Measurements from ENCODE around the gene CFAP251. TPM values are rescaled to one million over a fixed set of nuclear protein-coding genes. Genes with fewer than 3 reads are reported as not detected.

CFAP251 gene
- total and polyA plus RNA-seq, 2 donors (not counting 3 experiments of a cell fraction or from before 2014, with no cell fraction given), result 3.3 to 4.0 TPM

DNA sequence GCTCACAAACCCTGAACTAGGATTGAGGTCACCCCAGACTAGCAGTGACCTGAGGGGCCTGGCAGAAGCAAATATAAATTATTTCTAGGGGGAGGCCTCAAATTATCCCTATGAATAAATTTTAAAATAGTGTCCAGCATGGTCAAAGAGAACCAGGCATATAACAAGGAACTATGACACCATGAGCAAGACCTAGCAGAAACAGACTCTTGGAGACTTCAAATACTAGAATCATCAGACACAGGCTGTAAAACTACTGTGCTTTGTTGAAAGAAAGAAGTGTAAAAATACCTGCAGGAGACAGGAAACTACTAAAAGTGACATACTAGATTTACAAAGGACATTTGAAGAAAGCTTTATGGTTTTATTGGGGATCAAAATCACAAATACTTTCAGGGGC, 100.1 kb downstream of the CFAP251 start:
- dilution Hi-C loops (cut with MboI; ENCODE audit: extremely low pct_ligation_motif_present, low sequenced_read_pairs) (no loop called here), intact Hi-C loops (cut with micrococcal nuclease) (no loop called here)
- Histone ChIP-seq H4K20me1 (replicated peaks; ENCODE audit: control insufficient read depth, extremely low read depth, insufficient read depth, low read length) (no peaks in the 10 kb centered on the region), H3K9ac (replicated peaks; ENCODE audit: extremely low read depth, insufficient read depth, low read length) (no peak overlapping the region), H3K4me1 (ENCODE audit: control insufficient read depth, extremely low read depth, insufficient read depth, low read length) (peaks cover 12% of the 10 kb centered on the region), H3K4me2 (ENCODE audit: insufficient read depth, low read length) (no peak overlapping the region), H3K9me3 (replicated peaks; ENCODE audit: control insufficient read depth, insufficient read depth, low read length) (no peaks in the 10 kb centered on the region), H3K79me2 (ENCODE audit: control insufficient read depth, insufficient read depth, low read length) (peaks cover 2% of the 10 kb centered on the region), H3K27ac (ENCODE audit: insufficient read depth, low read depth, low read length) (no peak overlapping the region), H3K36me3 (ENCODE audit: control insufficient read depth in 2 of 2, extremely low read depth in 1 of 2, insufficient read depth in 2 of 2, low read length in 2 of 2) (no peaks in the 10 kb centered on the region), H3K9me1 (replicated peaks; ENCODE audit: control insufficient read depth, extremely low read depth, insufficient read depth, low read length) (no peaks in the 10 kb centered on the region), H3K4me3 (replicated peaks in 1 of 3; ENCODE audit: insufficient read depth in 1 of 3, low read depth in 1 of 3, low read length in 3 of 3) (no peak overlapping the region), H2AFZ (ENCODE audit: low read depth, low read length) (no peak overlapping the region), H3K27me3 (ENCODE audit: control insufficient read depth in 2 of 2, insufficient read depth in 2 of 2, low read length in 2 of 2) (no peaks in the 10 kb centered on the region)
- no peak for TF ChIP-seq POLR2AphosphoS5 (IDR thresholded peaks at IDR 0.05; ENCODE audit: insufficient read depth, low read depth, low read length)
- TF ChIP-seq FOS (IDR thresholded peaks at IDR 0.05; ENCODE audit: borderline replicate concordance, insufficient read depth, low read length), result no peak
- no peak for TF ChIP-seq EZH2 (IDR thresholded peaks at IDR 0.05; ENCODE audit: borderline replicate concordance, low read depth, low read length, severe bottlenecking)
- TF ChIP-seq JUN (IDR thresholded peaks at IDR 0.05; ENCODE audit: borderline replicate concordance, insufficient read depth, insufficient read length, low read depth), result no peak
- no peak for TF ChIP-seq GATA2 (IDR thresholded peaks at IDR 0.05; ENCODE audit: insufficient read depth, insufficient read length, low read depth, low read length)
- TF ChIP-seq, protein P1, sequence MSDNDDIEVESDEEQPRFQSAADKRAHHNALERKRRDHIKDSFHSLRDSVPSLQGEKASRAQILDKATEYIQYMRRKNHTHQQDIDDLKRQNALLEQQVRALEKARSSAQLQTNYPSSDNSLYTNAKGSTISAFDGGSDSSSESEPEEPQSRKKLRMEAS (IDR thresholded peaks at IDR 0.05; ENCODE audit: insufficient read depth, insufficient read length), result no peak
- TF ChIP-seq, protein P2, sequence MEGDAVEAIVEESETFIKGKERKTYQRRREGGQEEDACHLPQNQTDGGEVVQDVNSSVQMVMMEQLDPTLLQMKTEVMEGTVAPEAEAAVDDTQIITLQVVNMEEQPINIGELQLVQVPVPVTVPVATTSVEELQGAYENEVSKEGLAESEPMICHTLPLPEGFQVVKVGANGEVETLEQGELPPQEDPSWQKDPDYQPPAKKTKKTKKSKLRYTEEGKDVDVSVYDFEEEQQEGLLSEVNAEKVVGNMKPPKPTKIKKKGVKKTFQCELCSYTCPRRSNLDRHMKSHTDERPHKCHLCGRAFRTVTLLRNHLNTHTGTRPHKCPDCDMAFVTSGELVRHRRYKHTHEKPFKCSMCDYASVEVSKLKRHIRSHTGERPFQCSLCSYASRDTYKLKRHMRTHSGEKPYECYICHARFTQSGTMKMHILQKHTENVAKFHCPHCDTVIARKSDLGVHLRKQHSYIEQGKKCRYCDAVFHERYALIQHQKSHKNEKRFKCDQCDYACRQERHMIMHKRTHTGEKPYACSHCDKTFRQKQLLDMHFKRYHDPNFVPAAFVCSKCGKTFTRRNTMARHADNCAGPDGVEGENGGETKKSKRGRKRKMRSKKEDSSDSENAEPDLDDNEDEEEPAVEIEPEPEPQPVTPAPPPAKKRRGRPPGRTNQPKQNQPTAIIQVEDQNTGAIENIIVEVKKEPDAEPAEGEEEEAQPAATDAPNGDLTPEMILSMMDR (IDR thresholded peaks at IDR 0.05; ENCODE audit: extremely low read depth in 1 of 2, insufficient read depth in 1 of 2, low read depth in 1 of 2, low read length in 2 of 2), result no peak
- no peak for TF ChIP-seq POLR2A (IDR thresholded peaks at IDR 0.05; ENCODE audit: low read depth, low read length)
- TF ChIP-seq MYC (IDR thresholded peaks at IDR 0.05; ENCODE audit: low read depth, low read length), result no peak
- ChIA-PET POLR2A (no interaction called here), CTCF (interaction anchor here (1.2 kb wide), 1 partner anchor 15 kb away, joined by 3 read pairs; no protein-coding TSS in a partner anchor)
- BruUV-seq (replicated peaks), result no TSS peak
- DNase-seq (ENCODE audit: low read depth, low spot score) (no peak), FAIRE-seq (no peak)
